GM23338 (cell line): ENCODE data around the gene CNTN1. TPM values are rescaled to one million over a fixed set of nuclear protein-coding genes. Genes with fewer than 3 reads are reported as not detected.

ENCODE experiments used
- ATAC-seq: fragments of 200-7000 bp; cut with Tn5 transposase; 3 replicates; pipeline ENCODE4 v1.9.1; 2020
- DNase-seq: peaks from one replicate; pipeline ENCODE4 v3.0.0-alpha.2; 2015; ENCODE audit warnings: low spot score
- H2AFZ ChIP-seq: fragments of 200-600 bp; sonication (generic); 2 replicates; pipeline ENCODE4 v1.8.0; 2016; ENCODE audit warnings: antibody characterized with exemption, mild to moderate bottlenecking, moderate library complexity
- H3F3A ChIP-seq: fragments of 200-600 bp; sonication (generic); replicated peaks from 2 replicates; pipeline ENCODE4 v1.8.0; 2017; ENCODE audit warnings: antibody characterized with exemption, mixed run types, low read depth
- H3K27ac ChIP-seq: fragments of 200-600 bp; sonication (generic); 2 replicates; pipeline ENCODE4 v1.6.1; 2016; ENCODE audit warnings: low read depth
- H3K27me3 ChIP-seq: fragments of 200-600 bp; sonication (generic); 2 replicates; pipeline ENCODE4 v1.8.0; 2016; ENCODE audit warnings: mild to moderate bottlenecking, mixed run types, moderate library complexity; ENCODE audit not compliant: insufficient read depth
- H3K36me3 ChIP-seq: fragments of 200-600 bp; sonication (generic); 2 replicates; pipeline ENCODE4 v1.8.0; 2016; ENCODE audit warnings: mild to moderate bottlenecking; ENCODE audit not compliant: insufficient read depth
- H3K4me1 ChIP-seq: fragments of 200-600 bp; sonication (generic); 2 replicates; pipeline ENCODE4 v1.8.0; 2016; ENCODE audit warnings: mild to moderate bottlenecking, moderate library complexity; ENCODE audit not compliant: insufficient read depth
- H3K4me2 ChIP-seq: fragments of 200-600 bp; sonication (generic); 2 replicates; pipeline ENCODE4 v1.7.1; 2017; ENCODE audit warnings: mixed run types
- H3K4me3 ChIP-seq: fragments of 200-600 bp; sonication (generic); 2 replicates; pipeline ENCODE4 v1.6.1; 2016; ENCODE audit warnings: mixed run types
- H3K79me2 ChIP-seq: fragments of 200-600 bp; sonication (generic); replicated peaks from 2 replicates; pipeline ENCODE4 v1.8.0; 2017; ENCODE audit warnings: mild to moderate bottlenecking; ENCODE audit not compliant: insufficient read depth
- H3K9me2 ChIP-seq: fragments of 200-600 bp; sonication (generic); 2 replicates; pipeline ENCODE4 v1.8.0; 2017; ENCODE audit not compliant: insufficient read depth
- H4K20me1 ChIP-seq: fragments of 200-600 bp; sonication (generic); replicated peaks from 2 replicates; pipeline ENCODE4 v1.8.0; 2017; ENCODE audit warnings: mild to moderate bottlenecking; ENCODE audit not compliant: insufficient read depth
- H3K27ac Mint-ChIP-seq: 2 replicates; pipeline ENCODE4 v1.8.0; 2020; ENCODE audit warnings: inconsistent platforms, mild to moderate bottlenecking, moderate library complexity, mixed read lengths
- H3K27me3 Mint-ChIP-seq: 3 replicates; pipeline ENCODE4 v1.8.0; 2022; ENCODE audit warnings: low read depth, mild to moderate bottlenecking, moderate library complexity, mixed read lengths, inconsistent platforms; ENCODE audit not compliant: insufficient read depth, poor library complexity
- H3K36me3 Mint-ChIP-seq: 3 replicates; pipeline ENCODE4 v1.8.0; 2021; ENCODE audit warnings: low read depth, mild to moderate bottlenecking, inconsistent platforms, moderate library complexity, mixed read lengths
- H3K4me1 Mint-ChIP-seq: 3 replicates; pipeline ENCODE4 v1.8.0; 2020; ENCODE audit warnings: mild to moderate bottlenecking, inconsistent platforms, mixed read lengths
- H3K4me3 Mint-ChIP-seq: 3 replicates; pipeline ENCODE4 v1.8.0; 2021; ENCODE audit warnings: moderate library complexity, mild to moderate bottlenecking, inconsistent platforms, mixed read lengths
- H3K9me3 Mint-ChIP-seq: 3 replicates; pipeline ENCODE4 v1.8.0; 2020; ENCODE audit warnings: moderate library complexity, mild to moderate bottlenecking, inconsistent platforms, mixed read lengths
- EZH2 ChIP-seq: fragments of 200-600 bp; sonication (generic); IDR thresholded peaks from one replicate; pipeline ENCODE4 v1.8.0; 2017; ENCODE audit warnings: antibody characterized with exemption, mild to moderate bottlenecking, low read depth; ENCODE audit not compliant: unreplicated experiment
- EZH2phosphoT487 ChIP-seq: fragments of 200-600 bp; sonication (generic); IDR thresholded peaks from one replicate; pipeline ENCODE4 v1.8.1; 2018; ENCODE audit warnings: antibody characterized with exemption; ENCODE audit not compliant: unreplicated experiment
- JUNB ChIP-seq: IDR thresholded peaks from one replicate; pipeline ENCODE4 v1.6.1; 2016; ENCODE audit warnings: antibody characterized with exemption; ENCODE audit not compliant: unreplicated experiment
- NANOG ChIP-seq: IDR thresholded peaks from 2 replicates; pipeline ENCODE4 v1.6.1; 2016; ENCODE audit warnings: antibody characterized with exemption, borderline replicate concordance
- POLR2AphosphoS5 ChIP-seq: IDR thresholded peaks from 2 replicates; pipeline ENCODE4 v1.6.1; 2016; ENCODE audit warnings: antibody characterized with exemption, low read depth
- polyA plus RNA-seq: library from polyadenylated mRNA; unstranded; fragments of >200 nt; fragmentation: Nextera tagmentation; extraction: Ambion mirVana; gene quantifications from 2 replicates; pipeline ENCODE4 v1.2.1, GENCODE V29; 2016
- total RNA-seq: library from RNA; depleted of rRNA; stranded (reverse); fragments of >200 nt; shearing (Covaris generic); gene quantifications from 2 replicates; pipeline ENCODE4 v1.2.3, GENCODE V29; 2014
- TF ChIP-seq, protein P1 (sequence below), 2 experiments: fragments of 200-600 bp in 1 of 2; sonication (generic) in 1 of 2; conservative IDR thresholded peaks; 2 replicates each; pipeline versions ENCODE4 v1.5.1 to v1.6.1; 2016 to 2017; ENCODE audit warnings: antibody characterized with exemption in 2 of 2, low read depth in 2 of 2, mild to moderate bottlenecking in 2 of 2, moderate library complexity in 1 of 2
- TF ChIP-seq, protein P2 (sequence below): fragments of 250-450 bp; sonication (Bioruptor Pico); IDR thresholded peaks from 2 replicates; pipeline ENCODE4 v1.5.0; 2020; ENCODE audit warnings: mild to moderate bottlenecking, moderate library complexity
- TF ChIP-seq, protein P3 (sequence below): IDR thresholded peaks from 2 replicates; pipeline ENCODE4 v1.6.1; 2016; ENCODE audit warnings: antibody characterized with exemption

CNTN1 gene
- total and polyA plus RNA-seq, 2 experiments from 2014 or later = 5.0 to 27.0 TPM

DNA sequence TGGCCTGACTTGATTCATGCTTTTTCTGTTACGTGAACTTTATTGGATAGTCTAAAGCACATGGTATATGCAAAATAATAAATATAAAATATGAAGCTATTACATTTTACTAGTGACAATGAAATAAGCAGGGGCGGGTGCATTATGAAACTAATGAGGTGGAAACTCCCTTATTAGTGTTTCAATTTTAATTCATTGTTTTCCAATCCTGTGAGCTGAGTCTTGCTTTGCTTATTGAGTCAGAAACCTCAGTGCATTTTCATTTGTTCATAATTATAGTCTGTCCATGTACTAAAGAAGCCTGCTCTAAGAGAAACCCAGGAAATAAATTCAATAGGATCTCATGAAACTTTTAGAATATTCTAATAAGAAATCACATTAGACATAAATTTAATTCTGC lies 78.5 kb downstream of the CNTN1 start:
- TF ChIP-seq NANOG = no peak
- TF ChIP-seq POLR2AphosphoS5 = no peak
- no peak for TF ChIP-seq EZH2phosphoT487
- no peak for TF ChIP-seq JUNB
- no peak for TF ChIP-seq EZH2
- TF ChIP-seq, protein P1, sequence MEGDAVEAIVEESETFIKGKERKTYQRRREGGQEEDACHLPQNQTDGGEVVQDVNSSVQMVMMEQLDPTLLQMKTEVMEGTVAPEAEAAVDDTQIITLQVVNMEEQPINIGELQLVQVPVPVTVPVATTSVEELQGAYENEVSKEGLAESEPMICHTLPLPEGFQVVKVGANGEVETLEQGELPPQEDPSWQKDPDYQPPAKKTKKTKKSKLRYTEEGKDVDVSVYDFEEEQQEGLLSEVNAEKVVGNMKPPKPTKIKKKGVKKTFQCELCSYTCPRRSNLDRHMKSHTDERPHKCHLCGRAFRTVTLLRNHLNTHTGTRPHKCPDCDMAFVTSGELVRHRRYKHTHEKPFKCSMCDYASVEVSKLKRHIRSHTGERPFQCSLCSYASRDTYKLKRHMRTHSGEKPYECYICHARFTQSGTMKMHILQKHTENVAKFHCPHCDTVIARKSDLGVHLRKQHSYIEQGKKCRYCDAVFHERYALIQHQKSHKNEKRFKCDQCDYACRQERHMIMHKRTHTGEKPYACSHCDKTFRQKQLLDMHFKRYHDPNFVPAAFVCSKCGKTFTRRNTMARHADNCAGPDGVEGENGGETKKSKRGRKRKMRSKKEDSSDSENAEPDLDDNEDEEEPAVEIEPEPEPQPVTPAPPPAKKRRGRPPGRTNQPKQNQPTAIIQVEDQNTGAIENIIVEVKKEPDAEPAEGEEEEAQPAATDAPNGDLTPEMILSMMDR (conservative IDR thresholded peaks at IDR 0.05; ENCODE audit: low read depth in 2 of 2) = no peak
- TF ChIP-seq, protein P2, sequence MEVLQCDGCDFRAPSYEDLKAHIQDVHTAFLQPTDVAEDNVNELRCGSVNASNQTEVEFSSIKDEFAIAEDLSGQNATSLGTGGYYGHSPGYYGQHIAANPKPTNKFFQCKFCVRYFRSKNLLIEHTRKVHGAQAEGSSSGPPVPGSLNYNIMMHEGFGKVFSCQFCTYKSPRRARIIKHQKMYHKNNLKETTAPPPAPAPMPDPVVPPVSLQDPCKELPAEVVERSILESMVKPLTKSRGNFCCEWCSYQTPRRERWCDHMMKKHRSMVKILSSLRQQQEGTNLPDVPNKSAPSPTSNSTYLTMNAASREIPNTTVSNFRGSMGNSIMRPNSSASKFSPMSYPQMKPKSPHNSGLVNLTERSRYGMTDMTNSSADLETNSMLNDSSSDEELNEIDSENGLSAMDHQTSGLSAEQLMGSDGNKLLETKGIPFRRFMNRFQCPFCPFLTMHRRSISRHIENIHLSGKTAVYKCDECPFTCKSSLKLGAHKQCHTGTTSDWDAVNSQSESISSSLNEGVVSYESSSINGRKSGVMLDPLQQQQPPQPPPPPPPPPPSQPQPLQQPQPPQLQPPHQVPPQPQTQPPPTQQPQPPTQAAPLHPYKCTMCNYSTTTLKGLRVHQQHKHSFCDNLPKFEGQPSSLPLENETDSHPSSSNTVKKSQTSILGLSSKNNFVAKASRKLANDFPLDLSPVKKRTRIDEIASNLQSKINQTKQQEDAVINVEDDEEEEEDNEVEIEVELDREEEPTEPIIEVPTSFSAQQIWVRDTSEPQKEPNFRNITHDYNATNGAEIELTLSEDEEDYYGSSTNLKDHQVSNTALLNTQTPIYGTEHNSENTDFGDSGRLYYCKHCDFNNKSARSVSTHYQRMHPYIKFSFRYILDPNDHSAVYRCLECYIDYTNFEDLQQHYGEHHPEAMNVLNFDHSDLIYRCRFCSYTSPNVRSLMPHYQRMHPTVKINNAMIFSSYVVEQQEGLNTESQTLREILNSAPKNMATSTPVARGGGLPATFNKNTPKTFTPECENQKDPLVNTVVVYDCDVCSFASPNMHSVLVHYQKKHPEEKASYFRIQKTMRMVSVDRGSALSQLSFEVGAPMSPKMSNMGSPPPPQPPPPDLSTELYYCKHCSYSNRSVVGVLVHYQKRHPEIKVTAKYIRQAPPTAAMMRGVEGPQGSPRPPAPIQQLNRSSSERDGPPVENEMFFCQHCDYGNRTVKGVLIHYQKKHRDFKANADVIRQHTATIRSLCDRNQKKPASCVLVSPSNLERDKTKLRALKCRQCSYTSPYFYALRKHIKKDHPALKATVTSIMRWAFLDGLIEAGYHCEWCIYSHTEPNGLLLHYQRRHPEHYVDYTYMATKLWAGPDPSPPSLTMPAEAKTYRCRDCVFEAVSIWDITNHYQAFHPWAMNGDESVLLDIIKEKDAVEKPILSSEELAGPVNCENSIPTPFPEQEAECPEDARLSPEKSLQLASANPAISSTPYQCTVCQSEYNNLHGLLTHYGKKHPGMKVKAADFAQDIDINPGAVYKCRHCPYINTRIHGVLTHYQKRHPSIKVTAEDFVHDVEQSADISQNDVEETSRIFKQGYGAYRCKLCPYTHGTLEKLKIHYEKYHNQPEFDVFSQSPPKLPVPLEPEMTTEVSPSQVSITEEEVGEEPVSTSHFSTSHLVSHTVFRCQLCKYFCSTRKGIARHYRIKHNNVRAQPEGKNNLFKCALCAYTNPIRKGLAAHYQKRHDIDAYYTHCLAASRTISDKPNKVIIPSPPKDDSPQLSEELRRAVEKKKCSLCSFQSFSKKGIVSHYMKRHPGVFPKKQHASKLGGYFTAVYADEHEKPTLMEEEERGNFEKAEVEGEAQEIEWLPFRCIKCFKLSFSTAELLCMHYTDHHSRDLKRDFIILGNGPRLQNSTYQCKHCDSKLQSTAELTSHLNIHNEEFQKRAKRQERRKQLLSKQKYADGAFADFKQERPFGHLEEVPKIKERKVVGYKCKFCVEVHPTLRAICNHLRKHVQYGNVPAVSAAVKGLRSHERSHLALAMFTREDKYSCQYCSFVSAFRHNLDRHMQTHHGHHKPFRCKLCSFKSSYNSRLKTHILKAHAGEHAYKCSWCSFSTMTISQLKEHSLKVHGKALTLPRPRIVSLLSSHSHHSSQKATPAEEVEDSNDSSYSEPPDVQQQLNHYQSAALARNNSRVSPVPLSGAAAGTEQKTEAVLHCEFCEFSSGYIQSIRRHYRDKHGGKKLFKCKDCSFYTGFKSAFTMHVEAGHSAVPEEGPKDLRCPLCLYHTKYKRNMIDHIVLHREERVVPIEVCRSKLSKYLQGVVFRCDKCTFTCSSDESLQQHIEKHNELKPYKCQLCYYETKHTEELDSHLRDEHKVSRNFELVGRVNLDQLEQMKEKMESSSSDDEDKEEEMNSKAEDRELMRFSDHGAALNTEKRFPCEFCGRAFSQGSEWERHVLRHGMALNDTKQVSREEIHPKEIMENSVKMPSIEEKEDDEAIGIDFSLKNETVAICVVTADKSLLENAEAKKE (CRISPR knock-in tag) = no peak
- TF ChIP-seq, protein P3, sequence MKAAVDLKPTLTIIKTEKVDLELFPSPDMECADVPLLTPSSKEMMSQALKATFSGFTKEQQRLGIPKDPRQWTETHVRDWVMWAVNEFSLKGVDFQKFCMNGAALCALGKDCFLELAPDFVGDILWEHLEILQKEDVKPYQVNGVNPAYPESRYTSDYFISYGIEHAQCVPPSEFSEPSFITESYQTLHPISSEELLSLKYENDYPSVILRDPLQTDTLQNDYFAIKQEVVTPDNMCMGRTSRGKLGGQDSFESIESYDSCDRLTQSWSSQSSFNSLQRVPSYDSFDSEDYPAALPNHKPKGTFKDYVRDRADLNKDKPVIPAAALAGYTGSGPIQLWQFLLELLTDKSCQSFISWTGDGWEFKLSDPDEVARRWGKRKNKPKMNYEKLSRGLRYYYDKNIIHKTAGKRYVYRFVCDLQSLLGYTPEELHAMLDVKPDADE = no peak
- Histone ChIP-seq H3K27me3 (no peaks in the 10 kb centered on the region), H3K27ac (no peak overlapping the region), H3F3A (no peaks in the 10 kb centered on the region), H3K36me3 (no peaks in the 10 kb centered on the region), H3K4me1 (peaks cover 13% of the 10 kb centered on the region; the same call in 1 of the 2 replicates), H4K20me1 (no peaks in the 10 kb centered on the region), H3K9me2 (no peaks in the 10 kb centered on the region), H3K79me2 (no peaks in the 10 kb centered on the region), H2AFZ (no peak overlapping the region), H3K4me2 (no peak overlapping the region), H3K4me3 (no peak overlapping the region)
- DNase-seq (no peak), ATAC-seq (no peak)
- H3K27ac Mint-ChIP-seq = no peak overlapping the region
- H3K4me3 Mint-ChIP-seq = no peak overlapping the region
- H3K36me3 Mint-ChIP-seq = no peaks in the 10 kb centered on the region
- H3K4me1 Mint-ChIP-seq = peaks cover 12% of the 10 kb centered on the region
- H3K27me3 Mint-ChIP-seq = no peaks in the 10 kb centered on the region
- no peaks in the 10 kb centered on the region for H3K9me3 Mint-ChIP-seq
